Urothelium cell line (cell line): Measurements from ENCODE around the gene MIPOL1.
"Not testable (repeated sequence)": the region's sequence is repeated elsewhere in the genome, so short reads cannot be mapped to it uniquely, and the experiment has no call there.

ENCODE experiments used
- DNase-seq: peaks from one replicate; pipeline ENCODE4 v3.0.0; 2011; ENCODE audit warnings: low spot score, mixed read lengths
- FAIRE-seq: peaks from 2 replicates; lab custom pipeline; 2011; peaks lifted over from hg19 to GRCh38; lab: Jason Lieb, UNC

The MIPOL1 gene

GRCh38 chr14:37437490-37437889 is 239.8 kb downstream of the MIPOL1 start:
- FAIRE-seq (no peak), DNase-seq (no peak)

- FAIRE-seq, result no peak
- no peak for DNase-seq
These were observed 240.7 kb downstream of the MIPOL1 start for GRCh38 chr14:37438444-37438843.

- DNase-seq, result no peak
- FAIRE-seq, result no peak
These were observed 245.7 kb downstream of the MIPOL1 start for GRCh38 chr14:37443461-37443860.

GRCh38 chr14:37447883-37448391 is 250.2 kb downstream of the MIPOL1 start:
- FAIRE-seq (no peak), DNase-seq (no peak)

GRCh38 chr14:37452323-37452722 is 254.6 kb downstream of the MIPOL1 start:
- FAIRE-seq, result no peak
- no peak for DNase-seq

GRCh38 chr14:37453985-37454384 is 256.2 kb downstream of the MIPOL1 start:
- DNase-seq, result no peak
- no peak for FAIRE-seq

GRCh38 chr14:37457334-37457733 is 259.6 kb downstream of the MIPOL1 start:
- no peak for DNase-seq
- no peak for FAIRE-seq

GRCh38 chr14:37462426-37462825 is 264.7 kb downstream of the MIPOL1 start:
- not testable (repeated sequence) for FAIRE-seq, DNase-seq

- no peak for DNase-seq
- FAIRE-seq, result no peak
These were observed 266.6 kb downstream of the MIPOL1 start for GRCh38 chr14:37464192-37464858.

GRCh38 chr14:37466003-37466622 is 268.4 kb downstream of the MIPOL1 start:
- FAIRE-seq (no peak), DNase-seq (no peak)

- FAIRE-seq (no peak), DNase-seq (no peak)
These were observed 268.9 kb downstream of the MIPOL1 start for GRCh38 chr14:37466623-37467088.

GRCh38 chr14:37469650-37470049 is 271.9 kb downstream of the MIPOL1 start:
- DNase-seq (no peak), FAIRE-seq (no peak)

- FAIRE-seq (no peak), DNase-seq (no peak)
These were observed 272.5 kb downstream of the MIPOL1 start for GRCh38 chr14:37470251-37470650.

GRCh38 chr14:37472906-37473305 is 275.2 kb downstream of the MIPOL1 start:
- DNase-seq (no peak), FAIRE-seq (no peak)

GRCh38 chr14:37474191-37474590 is 276.5 kb downstream of the MIPOL1 start:
- FAIRE-seq (no peak), DNase-seq (no peak)

- DNase-seq (no peak), FAIRE-seq (no peak)
These were observed 282.9 kb downstream of the MIPOL1 start for GRCh38 chr14:37480446-37481290.

- no peak for DNase-seq
- no peak for FAIRE-seq
These were observed 284.7 kb downstream of the MIPOL1 start for GRCh38 chr14:37482428-37482827.

- no peak for FAIRE-seq
These were observed 285.9 kb downstream of the MIPOL1 start for GRCh38 chr14:37483672-37484071.

GRCh38 chr14:37490607-37491006 is 292.9 kb downstream of the MIPOL1 start:
- FAIRE-seq, result no peak

More at GRCh38 chr14:37483672-37484071, 285.9 kb downstream of the MIPOL1 start:
- DNase-seq, result no peak

GRCh38 chr14:37491076-37491475 is 293.3 kb downstream of the MIPOL1 start:
- DNase-seq (no peak), FAIRE-seq (no peak)

More at GRCh38 chr14:37490607-37491006, 292.9 kb downstream of the MIPOL1 start:
- no peak for DNase-seq

GRCh38 chr14:37493606-37494005 is 295.9 kb downstream of the MIPOL1 start:
- FAIRE-seq (no peak), DNase-seq (no peak)
